Gastrocnemius medialis (tissue), 4 donors: ENCODE data around the gene KIRREL3. TPM values are rescaled to one million over a fixed set of nuclear protein-coding genes. Genes with fewer than 3 reads are reported as not detected.

Experiments used
- ATAC-seq, 2 donors: fragments of 150-250 bp; one replicate each; pipeline ENCODE4 v1.9.1; 2016
- DNase-seq, 2 donors: peaks; one replicate each; pipeline ENCODE4 v3.0.0-alpha.2; 2019
- H3K27ac ChIP-seq, 4 donors: fragments of 200-600 bp; sonication (generic); 1 replicate in 1 of 4; 2 replicates in 3 of 4; pipeline ENCODE4 v1.5.1; 2016 to 2018; ENCODE audit warnings: mild to moderate bottlenecking in 2 of 4, moderate library complexity in 1 of 4
- H3K27me3 ChIP-seq, 3 donors: fragments of 200-600 bp; sonication (generic) in 2 of 3; 1 replicate in 1 of 3; 2 replicates in 2 of 3; pipeline versions ENCODE4 v1.5.1 to v1.6.0; 2016 to 2019; ENCODE audit warnings: mild to moderate bottlenecking in 1 of 3, moderate library complexity in 1 of 3
- H3K36me3 ChIP-seq, 2 donors: fragments of 200-600 bp; sonication (generic) in 1 of 2; one replicate each; pipeline ENCODE4 v1.5.1; 2017 to 2018
- H3K4me1 ChIP-seq, 2 donors: fragments of 200-600 bp; sonication (generic) in 1 of 2; one replicate each; pipeline ENCODE4 v1.5.1; 2016 to 2017; ENCODE audit warnings: mild to moderate bottlenecking in 2 of 2
- H3K4me3 ChIP-seq, 4 donors: fragments of 200-600 bp; sonication (generic) in 3 of 4; 1 replicate in 1 of 4; 2 replicates in 3 of 4; pipeline ENCODE4 v1.5.1; 2016 to 2019; ENCODE audit warnings: mild to moderate bottlenecking in 2 of 4
- H3K9me3 ChIP-seq, 3 donors: fragments of 200-600 bp; sonication (generic) in 2 of 3; 1 replicate in 1 of 3; 2 replicates in 2 of 3; pipeline ENCODE4 v1.5.1; 2016 to 2019
- CTCF ChIP-seq, 5 experiments: fragments of 450-650 bp in 3 of 5; fragments of 200-600 bp in 2 of 5; sonication (generic) in 2 of 5; IDR thresholded peaks in 4 of 5; conservative IDR thresholded peaks in 1 of 5; 1 replicate in 4 of 5; 2 replicates in 1 of 5; pipeline ENCODE4 v1.5.1; 2016 to 2019; ENCODE audit warnings: antibody characterized with exemption in 5 of 5, mild to moderate bottlenecking in 3 of 5, moderate library complexity in 3 of 5
- POLR2A ChIP-seq, 2 donors: fragments of 450-650 bp; IDR thresholded peaks; one replicate each; pipeline ENCODE4 v1.6.1; 2017; ENCODE audit warnings: antibody characterized with exemption in 2 of 2, mild to moderate bottlenecking in 2 of 2, moderate library complexity in 2 of 2
- in situ Hi-C, 4 donors: fragments of 200-750 bp; cut with MboI; loops; one replicate each; pipeline versions ENCODE4 v1.15.0 to v1.8.0; 2017; ENCODE audit warnings: low sequenced_read_pairs in 4 of 4
- intact Hi-C: fragments of 100-400 bp; cut with DNase I; formaldehyde crosslinking; loops from one replicate; pipeline ENCODE4 v1.15.1; 2023; ENCODE audit warnings: low total_unique reads
- total RNA-seq, 4 donors: library from RNA; depleted of rRNA; stranded (reverse); fragments of >200 nt; gene quantifications; one replicate each; pipeline versions ENCODE4 v1.1.0 to v1.2.3, GENCODE V29; 2016

Gene KIRREL3
- total RNA-seq, 4 donors from 2014 or later: 0.10 TPM; not detected in 3

GRCh38 chr11:126512741-126513715 is 487.5 kb downstream of the KIRREL3 start:
- no peaks in the 10 kb centered on the region for H3K27me3 ChIP-seq

GRCh38 chr11:126512251-126512650 is 488.3 kb downstream of the KIRREL3 start:
- no peak for DNase-seq
- no peaks in the 10 kb centered on the region for H3K36me3 ChIP-seq

More at GRCh38 chr11:126512741-126513715, 487.5 kb downstream of the KIRREL3 start:
- no peak for DNase-seq
- TF ChIP-seq CTCF (IDR thresholded peaks at IDR 0.05 in 4 of 5, conservative IDR thresholded peaks at IDR 0.05 in 1 of 5) (no peak), POLR2A (IDR thresholded peaks at IDR 0.05) (no peak)
- in situ Hi-C loops (no loop called here), intact Hi-C loops (no loop called here)
- Histone ChIP-seq H3K27ac (no peak overlapping the region), H3K36me3 (no peaks in the 10 kb centered on the region), H3K4me3 (no peak overlapping the region), H3K9me3 (no peaks in the 10 kb centered on the region), H3K4me1 (no peaks in the 10 kb centered on the region)
- ATAC-seq: no peak

GRCh38 chr11:126511475-126512115 is 489.0 kb downstream of the KIRREL3 start:
- H3K9me3 ChIP-seq: no peaks in the 10 kb centered on the region
- no peak overlapping the region for H3K27ac ChIP-seq
- no peak for TF ChIP-seq CTCF (IDR thresholded peaks at IDR 0.05 in 4 of 5, conservative IDR thresholded peaks at IDR 0.05 in 1 of 5)
- no peak for TF ChIP-seq POLR2A (IDR thresholded peaks at IDR 0.05)
- peaks cover 0 to 3% (median 0%) of the 10 kb centered on the region in 3 donors for H3K27me3 ChIP-seq
- intact Hi-C loops (no loop called here), in situ Hi-C loops (no loop called here)
- no peaks in the 10 kb centered on the region for H3K36me3 ChIP-seq
- DNase-seq (no peak), ATAC-seq (no peak)
- H3K4me1 ChIP-seq: no peaks in the 10 kb centered on the region
- H3K4me3 ChIP-seq: no peak overlapping the region

More at GRCh38 chr11:126512251-126512650, 488.3 kb downstream of the KIRREL3 start:
- Histone ChIP-seq H3K27me3 (no peaks in the 10 kb centered on the region), H3K27ac (no peak overlapping the region), H3K4me3 (no peak overlapping the region), H3K4me1 (no peaks in the 10 kb centered on the region), H3K9me3 (no peaks in the 10 kb centered on the region)
- in situ Hi-C loops (no loop called here), intact Hi-C loops (no loop called here)
- no peak for TF ChIP-seq POLR2A (IDR thresholded peaks at IDR 0.05)
- no peak for TF ChIP-seq CTCF (IDR thresholded peaks at IDR 0.05 in 4 of 5, conservative IDR thresholded peaks at IDR 0.05 in 1 of 5)
- no peak for ATAC-seq

- peaks cover 0 to 3% (median 0%) of the 10 kb centered on the region in 3 donors for H3K27me3 ChIP-seq
- no peaks in the 10 kb centered on the region for H3K36me3 ChIP-seq
- TF ChIP-seq CTCF (IDR thresholded peaks at IDR 0.05 in 4 of 5, conservative IDR thresholded peaks at IDR 0.05 in 1 of 5) (no peak), POLR2A (IDR thresholded peaks at IDR 0.05) (no peak)
- intact Hi-C loops: no loop called here
- no peaks in the 10 kb centered on the region for H3K4me1 ChIP-seq
- ATAC-seq (no peak), DNase-seq (no peak)
- H3K4me3 ChIP-seq: no peak overlapping the region
- H3K27ac ChIP-seq: no peak overlapping the region
- H3K9me3 ChIP-seq: no peaks in the 10 kb centered on the region
- in situ Hi-C loops: no loop called here
Observed at GRCh38 chr11:126510621-126511370, 489.8 kb downstream of the KIRREL3 start.
